ENCODE measurements around the gene CPSF4. TPM values are rescaled to one million over a fixed set of nuclear protein-coding genes. Genes with fewer than 3 reads are reported as not detected.
"Not testable (repeated sequence)": the region's sequence is repeated elsewhere in the genome, so short reads cannot be mapped to it uniquely, and the experiment has no call there.

Gene CPSF4
- total RNA-seq, 1 experiment from 2014 or later = 32.7 TPM

- no peak for DNase-seq (ENCODE audit: low read depth in 1 of 2, low spot score in 2 of 2)
- Histone ChIP-seq H3K9me3 (replicated peaks) (no peaks in the 10 kb centered on the region), H3K27ac (no peak overlapping the region), H3K4me3 (no peak overlapping the region), H3K27me3 (replicated peaks) (no peaks in the 10 kb centered on the region), H3K36me3 (peaks cover 88% of the 10 kb centered on the region), H3K4me1 (replicated peaks) (no peaks in the 10 kb centered on the region)
Observed at GRCh38 chr7:99419323-99420021, 19.3 kb upstream of the CPSF4 start.

- DNase-seq (ENCODE audit: low read depth in 1 of 2, low spot score in 2 of 2) = no peak
- Histone ChIP-seq H3K4me3 (no peak overlapping the region), H3K27me3 (replicated peaks) (no peaks in the 10 kb centered on the region), H3K9me3 (replicated peaks) (no peaks in the 10 kb centered on the region), H3K27ac (no peak overlapping the region), H3K4me1 (replicated peaks) (no peaks in the 10 kb centered on the region), H3K36me3 (peaks cover 88% of the 10 kb centered on the region)
Observed at GRCh38 chr7:99420213-99420612, 18.5 kb upstream of the CPSF4 start.

DNA sequence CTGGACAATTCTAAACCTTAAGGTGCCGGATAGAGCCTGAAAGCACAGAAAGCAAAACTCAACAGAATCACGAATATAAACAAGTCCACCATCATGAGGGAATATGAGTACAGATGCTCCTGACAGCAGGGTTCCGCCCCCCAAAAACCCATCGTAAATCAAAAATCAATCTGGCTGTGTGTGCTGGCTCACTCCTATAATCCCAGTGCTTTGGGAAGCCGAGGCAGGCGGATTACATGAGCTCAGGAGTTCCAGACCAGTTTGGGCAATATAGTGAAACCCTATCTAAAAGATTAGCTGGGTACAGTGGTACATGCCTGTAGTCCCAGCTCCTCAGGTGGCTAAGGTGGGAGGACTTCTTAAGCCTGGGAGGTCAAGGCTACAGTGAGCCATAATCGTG is 17.8 kb upstream of the CPSF4 start:
- no peak for DNase-seq (ENCODE audit: low read depth in 1 of 2, low spot score in 2 of 2)
- Histone ChIP-seq H3K36me3 (peaks cover 87% of the 10 kb centered on the region), H3K9me3 (replicated peaks) (no peaks in the 10 kb centered on the region), H3K4me1 (replicated peaks) (no peaks in the 10 kb centered on the region), H3K4me3 (no peak overlapping the region), H3K27ac (no peak overlapping the region), H3K27me3 (replicated peaks) (no peaks in the 10 kb centered on the region)

- H3K27ac ChIP-seq = no peak overlapping the region
- no peaks in the 10 kb centered on the region for H3K4me1 ChIP-seq (replicated peaks)
- no peak overlapping the region for H3K4me3 ChIP-seq
- peaks cover 75% of the 10 kb centered on the region for H3K36me3 ChIP-seq
- no peaks in the 10 kb centered on the region for H3K27me3 ChIP-seq (replicated peaks)
- no peaks in the 10 kb centered on the region for H3K9me3 ChIP-seq (replicated peaks)
- no peak for DNase-seq (ENCODE audit: low read depth in 1 of 2, low spot score in 2 of 2)
Observed at GRCh38 chr7:99422186-99422585, 16.6 kb upstream of the CPSF4 start.

GRCh38 chr7:99422625-99423024 is 16.1 kb upstream of the CPSF4 start:
- no peak overlapping the region for H3K4me3 ChIP-seq
- DNase-seq (ENCODE audit: low read depth in 1 of 2, low spot score in 2 of 2) = no peak
- H3K36me3 ChIP-seq = peaks cover 71% of the 10 kb centered on the region
- H3K4me1 ChIP-seq (replicated peaks) = no peaks in the 10 kb centered on the region
- no peaks in the 10 kb centered on the region for H3K27me3 ChIP-seq (replicated peaks)
- no peak overlapping the region for H3K27ac ChIP-seq
- H3K9me3 ChIP-seq (replicated peaks) = no peaks in the 10 kb centered on the region

GRCh38 chr7:99424932-99425730 is 13.6 kb upstream of the CPSF4 start:
- H3K27me3 ChIP-seq (replicated peaks) = no peaks in the 10 kb centered on the region
- no peak overlapping the region for H3K4me3 ChIP-seq
- H3K9me3 ChIP-seq (replicated peaks) = no peaks in the 10 kb centered on the region
- no peak for DNase-seq (ENCODE audit: low read depth in 1 of 2, low spot score in 2 of 2)
- H3K4me1 ChIP-seq (replicated peaks) = no peaks in the 10 kb centered on the region
- peaks cover 58% of the 10 kb centered on the region for H3K36me3 ChIP-seq
- no peak overlapping the region for H3K27ac ChIP-seq

DNA sequence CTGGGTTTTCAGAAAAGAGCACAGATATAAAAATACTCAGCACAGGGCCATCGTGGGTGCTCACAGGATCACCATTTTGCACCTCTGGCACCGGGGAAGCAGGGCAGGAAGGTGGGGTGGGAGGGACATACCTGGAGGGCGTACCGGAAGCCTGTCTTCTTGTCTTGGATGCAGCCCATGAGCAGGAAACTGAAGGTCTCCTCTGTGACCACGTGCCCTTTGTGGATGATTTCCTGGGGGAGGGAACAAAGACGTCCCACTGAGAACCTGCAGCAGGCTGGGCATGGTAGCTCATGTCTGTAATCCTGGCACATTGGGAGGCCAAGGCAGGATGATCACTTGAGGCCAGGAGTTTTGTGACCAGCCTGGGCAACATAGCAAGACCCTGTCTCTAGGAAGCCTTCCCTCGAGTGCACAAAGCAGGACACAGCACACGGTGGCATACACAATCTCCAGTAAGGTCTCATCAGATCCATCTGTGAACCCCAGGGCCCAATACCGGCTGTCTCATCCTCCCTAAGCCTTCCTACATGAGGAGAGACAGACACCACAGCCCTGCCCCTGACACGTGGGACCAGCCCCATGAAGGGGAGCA is 9.7 kb upstream of the CPSF4 start:
- H3K4me3 ChIP-seq = no peak overlapping the region
- H3K27me3 ChIP-seq (replicated peaks) = no peaks in the 10 kb centered on the region
- H3K4me1 ChIP-seq (replicated peaks) = no peaks in the 10 kb centered on the region
- peaks cover 60% of the 10 kb centered on the region for H3K36me3 ChIP-seq
- no peaks in the 10 kb centered on the region for H3K9me3 ChIP-seq (replicated peaks)
- H3K27ac ChIP-seq = no peak overlapping the region
- no peak for DNase-seq (ENCODE audit: low read depth in 1 of 2, low spot score in 2 of 2)

GRCh38 chr7:99429756-99430155 is 9.0 kb upstream of the CPSF4 start:
- H3K4me1 ChIP-seq (replicated peaks) = no peaks in the 10 kb centered on the region
- H3K9me3 ChIP-seq (replicated peaks) = no peaks in the 10 kb centered on the region
- DNase-seq (ENCODE audit: low read depth in 1 of 2, low spot score in 2 of 2) = no peak
- no peaks in the 10 kb centered on the region for H3K27me3 ChIP-seq (replicated peaks)
- H3K4me3 ChIP-seq = no peak overlapping the region
- no peak overlapping the region for H3K27ac ChIP-seq
- peaks cover 56% of the 10 kb centered on the region for H3K36me3 ChIP-seq

DNA sequence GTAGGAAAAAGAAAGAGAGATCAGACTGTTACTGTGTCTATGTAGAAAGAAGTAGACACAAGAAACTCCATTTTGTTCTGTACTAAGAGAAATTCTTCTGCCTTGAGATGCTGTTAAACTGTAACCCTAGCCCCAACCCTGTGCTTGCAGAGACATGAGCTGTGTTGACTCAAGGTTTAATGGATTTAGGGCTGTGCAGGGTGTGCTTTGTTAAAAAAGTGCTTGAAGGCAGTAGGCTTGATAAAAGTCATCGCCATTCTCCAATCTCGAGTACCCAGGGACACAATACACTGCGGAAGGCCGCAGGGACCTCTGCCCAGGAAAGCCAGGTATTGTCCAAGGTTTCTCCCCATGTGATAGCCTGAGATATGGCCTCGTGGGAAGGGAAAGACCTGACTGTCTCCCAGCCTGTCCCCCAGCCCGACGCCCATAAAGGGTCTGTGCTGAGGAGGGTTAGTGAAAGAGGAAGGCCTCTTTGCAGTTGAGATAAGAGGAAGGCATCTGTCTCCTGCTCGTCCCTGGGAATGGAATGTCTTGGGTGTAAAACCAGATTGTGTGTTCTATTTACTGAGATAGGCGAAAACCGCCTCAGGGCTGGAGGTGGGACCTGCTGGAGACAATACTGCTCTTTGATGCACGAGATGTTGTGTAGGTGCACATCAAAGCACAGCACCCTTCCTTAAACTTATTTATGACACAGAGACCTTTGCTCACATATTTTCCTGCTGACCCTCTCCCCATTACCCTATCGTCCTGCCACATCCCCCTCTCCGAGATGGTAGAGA is 6.8 kb upstream of the CPSF4 start:
- not testable (repeated sequence) for H3K27me3 ChIP-seq (replicated peaks); DNase-seq (ENCODE audit: low read depth in 1 of 2, low spot score in 2 of 2); H3K4me1 ChIP-seq (replicated peaks); H3K27ac ChIP-seq; H3K9me3 ChIP-seq (replicated peaks); H3K4me3 ChIP-seq
- H3K36me3 ChIP-seq = peaks cover 52% of the 10 kb centered on the region

GRCh38 chr7:99433158-99433557 is 5.6 kb upstream of the CPSF4 start:
- H3K4me3 ChIP-seq = no peak overlapping the region
- H3K36me3 ChIP-seq = peaks cover 52% of the 10 kb centered on the region
- DNase-seq (ENCODE audit: low read depth in 1 of 2, low spot score in 2 of 2) = no peak
- no peak overlapping the region for H3K27ac ChIP-seq
- peaks cover 4% of the 10 kb centered on the region for H3K4me1 ChIP-seq (replicated peaks)
- no peaks in the 10 kb centered on the region for H3K9me3 ChIP-seq (replicated peaks)
- no peaks in the 10 kb centered on the region for H3K27me3 ChIP-seq (replicated peaks)

DNA sequence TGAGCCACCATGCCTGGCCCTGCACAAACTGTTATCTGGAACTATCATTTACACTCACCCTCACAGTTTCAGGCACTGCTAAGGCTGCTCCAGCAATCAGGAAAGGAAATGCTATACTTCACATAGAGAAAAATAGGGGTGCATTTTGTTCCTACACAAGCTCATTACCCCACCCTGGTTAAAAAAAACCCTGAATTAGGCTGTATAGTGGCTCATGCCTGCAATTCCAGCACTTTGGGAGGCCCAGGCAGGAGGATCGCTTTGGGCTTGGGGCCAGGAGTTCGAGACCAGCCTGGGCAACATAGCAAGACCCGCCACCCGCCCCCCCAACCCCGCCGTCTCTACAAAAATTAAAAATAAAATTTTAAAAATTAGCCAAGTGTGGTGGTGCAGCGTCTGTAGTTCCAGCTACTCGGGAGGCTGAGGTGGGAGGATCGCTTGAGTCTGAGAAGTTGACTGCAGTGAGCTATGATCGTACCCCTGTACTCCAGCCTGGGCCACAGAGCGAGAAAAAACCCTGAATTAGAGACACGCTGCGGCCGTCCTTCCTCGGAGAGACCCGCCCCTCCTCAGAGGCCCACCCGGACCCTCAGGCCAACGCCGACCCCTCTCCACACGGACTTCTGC is 684 bp upstream of the CPSF4 start:
- H3K4me1 ChIP-seq (replicated peaks) = peaks cover 13% of the 10 kb centered on the region
- peak overlapping the region; percentile 77 for H3K4me3 ChIP-seq
- peaks cover 42% of the 10 kb centered on the region for H3K36me3 ChIP-seq
- DNase-seq (ENCODE audit: low read depth in 1 of 2, low spot score in 2 of 2) = no peak
- H3K27me3 ChIP-seq (replicated peaks) = no peaks in the 10 kb centered on the region
- peak overlapping the region; percentile 26; the same call in 1 of the 2 replicates for H3K27ac ChIP-seq
- no peaks in the 10 kb centered on the region for H3K9me3 ChIP-seq (replicated peaks)

DNA sequence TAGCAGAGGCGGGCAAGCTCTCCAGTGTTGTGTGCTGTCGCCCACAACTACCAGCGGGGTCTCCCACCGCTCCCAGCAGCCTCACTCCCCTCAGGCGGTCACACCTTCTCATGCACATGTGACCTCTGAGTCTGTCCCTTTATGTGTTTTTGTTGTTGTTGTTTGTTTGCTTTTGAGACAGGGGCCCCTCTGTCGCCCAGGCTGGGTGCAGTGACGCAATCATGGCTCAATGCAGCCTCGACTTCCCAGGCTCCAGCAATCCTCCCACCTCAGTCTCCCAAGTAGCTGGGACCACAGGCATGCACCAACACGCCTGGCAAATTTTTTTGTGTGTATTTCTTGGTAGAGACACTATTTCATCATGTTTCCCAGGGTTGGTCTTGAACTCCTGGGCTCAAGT is 1.5 kb downstream of the CPSF4 start:
- Histone ChIP-seq H3K9me3 (replicated peaks) (no peaks in the 10 kb centered on the region), H3K4me3 (peak overlapping the region; percentile 77; the same call in 1 of the 2 replicates), H3K27ac (no peak overlapping the region), H3K4me1 (replicated peaks) (peaks cover 13% of the 10 kb centered on the region), H3K36me3 (peaks cover 49% of the 10 kb centered on the region), H3K27me3 (replicated peaks) (no peaks in the 10 kb centered on the region)
- no peak for DNase-seq (ENCODE audit: low read depth in 1 of 2, low spot score in 2 of 2)

- H3K27ac ChIP-seq = no peak overlapping the region
- peaks cover 88% of the 10 kb centered on the region for H3K36me3 ChIP-seq
- no peaks in the 10 kb centered on the region for H3K4me1 ChIP-seq (replicated peaks)
- no peak for DNase-seq (ENCODE audit: low read depth in 1 of 2, low spot score in 2 of 2)
- H3K27me3 ChIP-seq (replicated peaks) = no peaks in the 10 kb centered on the region
- no peaks in the 10 kb centered on the region for H3K9me3 ChIP-seq (replicated peaks)
- no peak overlapping the region for H3K4me3 ChIP-seq
Observed at GRCh38 chr7:99446096-99446495, 7.4 kb downstream of the CPSF4 start.

Measured in SJSA1 (cell line).